BLaER1 treated with 17β-estradiol and CSF1 and Interleukin-3, amounts not matched to agents 10 nM and 100 nM (cell line): Measurements from ENCODE around the gene HLCS.

Experiments
- H3K27ac ChIP-seq, 11 experiments: shearing (Covaris generic); formaldehyde crosslinking; 2 replicates each; pipeline ENCODE4 v1.8.1; 2022
- H3K27me3 ChIP-seq, 11 experiments: shearing (Covaris generic); formaldehyde crosslinking; 2 replicates each; pipeline ENCODE4 v1.8.1; 2022
- H3K36me3 ChIP-seq, 11 experiments: shearing (Covaris generic); formaldehyde crosslinking; 2 replicates each; pipeline ENCODE4 v1.8.1; 2022
- H3K4me1 ChIP-seq, 10 experiments: shearing (Covaris generic); formaldehyde crosslinking; 2 replicates each; pipeline ENCODE4 v1.8.1; 2022
- H3K4me2 ChIP-seq, 11 experiments: shearing (Covaris generic); formaldehyde crosslinking; 2 replicates each; pipeline ENCODE4 v1.8.1; 2022
- H3K4me3 ChIP-seq, 10 experiments: shearing (Covaris generic); formaldehyde crosslinking; 2 replicates each; pipeline ENCODE4 v1.8.1; 2022
- H3K9ac ChIP-seq, 11 experiments: shearing (Covaris generic); formaldehyde crosslinking; 2 replicates each; pipeline ENCODE4 v1.8.1; 2022
- H3K9me3 ChIP-seq, 11 experiments: shearing (Covaris generic); formaldehyde crosslinking; replicated peaks in 1 of 11; 2 replicates each; pipeline ENCODE4 v1.8.1; 2022
- H4K20me1 ChIP-seq, 11 experiments: shearing (Covaris generic); formaldehyde crosslinking; 2 replicates each; pipeline ENCODE4 v1.8.1; 2022
- Cebpa-rat ChIP-seq, 11 experiments: shearing (Covaris generic); IDR thresholded peaks; 2 replicates each; pipeline ENCODE4 v1.8.1; 2022

The HLCS gene

GRCh38 chr21:36988536-36988935 lies 22.1 kb upstream of the HLCS start:
- Histone ChIP-seq H3K4me2 (no peak overlapping the region), H3K9me3 (no peaks in the 10 kb centered on the region), H3K4me1 (peaks cover 0 to 14% (median 8%) of the 10 kb centered on the region in 10 experiments; a peak in 15 of 20 replicates), H3K9ac (no peak overlapping the region), H3K27me3 (no peaks in the 10 kb centered on the region), H4K20me1 (no peaks in the 10 kb centered on the region), H3K4me3 (no peak overlapping the region), H3K27ac (no peak overlapping the region), H3K36me3 (no peaks in the 10 kb centered on the region)
- no peak for TF ChIP-seq Cebpa-rat (IDR thresholded peaks at IDR 0.05)

GRCh38 chr21:36987845-36988244 lies 21.4 kb upstream of the HLCS start:
- Histone ChIP-seq H3K4me2 (no peak overlapping the region), H3K9me3 (no peaks in the 10 kb centered on the region), H4K20me1 (no peaks in the 10 kb centered on the region), H3K4me1 (peaks cover 0 to 14% (median 8%) of the 10 kb centered on the region in 10 experiments; a peak in 15 of 20 replicates), H3K9ac (no peak overlapping the region), H3K27ac (no peak overlapping the region), H3K36me3 (no peaks in the 10 kb centered on the region), H3K4me3 (no peak overlapping the region), H3K27me3 (no peaks in the 10 kb centered on the region)
- no peak for TF ChIP-seq Cebpa-rat (IDR thresholded peaks at IDR 0.05)

- H3K27me3 ChIP-seq, result peaks cover 1 to 13% (median 10%) of the 10 kb centered on the region in 11 experiments; a peak in 20 of 22 replicates
- H3K4me3 ChIP-seq, result no peak overlapping the region
- no peak overlapping the region for H3K9ac ChIP-seq
- no peaks in the 10 kb centered on the region for H3K36me3 ChIP-seq
- H3K4me1 ChIP-seq, result peaks cover 4 to 21% (median 12%) of the 10 kb centered on the region in 10 experiments
- H3K9me3 ChIP-seq, result no peaks in the 10 kb centered on the region
- H3K4me2 ChIP-seq, result no peak overlapping the region
- H3K27ac ChIP-seq, result no peak overlapping the region
- H4K20me1 ChIP-seq, result 0 out of 22 replicates have a peak, but pooled peaks cover 0 to 2% (median 0%) of the 10 kb centered on the region in 11 experiments
- TF ChIP-seq Cebpa-rat (IDR thresholded peaks at IDR 0.05), result no peak
These were observed 19.5 kb upstream of the HLCS start for GRCh38 chr21:36985751-36986594.

GRCh38 chr21:36981977-36982700 lies 15.7 kb upstream of the HLCS start:
- H4K20me1 ChIP-seq, result peaks cover 0 to 18% (median 0%) of the 10 kb centered on the region in 11 experiments; a peak in 2 of 22 replicates
- H3K4me1 ChIP-seq, result peaks cover 20 to 42% (median 36%) of the 10 kb centered on the region in 10 experiments
- H3K9ac ChIP-seq, result no peak overlapping the region
- H3K4me3 ChIP-seq, result no peak overlapping the region
- peaks cover 15 to 30% (median 25%) of the 10 kb centered on the region in 11 experiments for H3K27me3 ChIP-seq
- TF ChIP-seq Cebpa-rat (IDR thresholded peaks at IDR 0.05), result no peak
- no peak overlapping the region for H3K4me2 ChIP-seq
- H3K27ac ChIP-seq, result no peak overlapping the region
- H3K36me3 ChIP-seq, result no peaks in the 10 kb centered on the region
- no peaks in the 10 kb centered on the region for H3K9me3 ChIP-seq

GRCh38 chr21:36981049-36981391 lies 14.6 kb upstream of the HLCS start:
- peak overlapping the region in 1 of 11 experiments; percentile 11; a peak in 1 of 22 replicates for H3K27ac ChIP-seq
- peaks cover 31 to 43% (median 37%) of the 10 kb centered on the region in 10 experiments for H3K4me1 ChIP-seq
- H3K36me3 ChIP-seq, result no peaks in the 10 kb centered on the region
- H4K20me1 ChIP-seq, result peaks cover 0 to 18% (median 0%) of the 10 kb centered on the region in 11 experiments; a peak in 2 of 22 replicates
- no peak for TF ChIP-seq Cebpa-rat (IDR thresholded peaks at IDR 0.05)
- H3K9me3 ChIP-seq, result no peaks in the 10 kb centered on the region
- H3K4me2 ChIP-seq, result peak overlapping the region; percentile 79 to 98 (median 94)
- peak overlapping the region in 9 of 11 experiments; percentile 40 to 75 (median 59); a peak in 14 of 22 replicates for H3K9ac ChIP-seq
- H3K27me3 ChIP-seq, result peaks cover 15 to 30% (median 25%) of the 10 kb centered on the region in 11 experiments
- H3K4me3 ChIP-seq, result peak overlapping the region; percentile 47 to 70 (median 55); a peak in 16 of 20 replicates

- Histone ChIP-seq H3K27me3 (peaks cover 15 to 30% (median 25%) of the 10 kb centered on the region in 11 experiments), H4K20me1 (peaks cover 0 to 18% (median 0%) of the 10 kb centered on the region in 11 experiments; a peak in 2 of 22 replicates), H3K9ac (peak overlapping the region; percentile 14 to 75 (median 57); a peak in 19 of 22 replicates), H3K9me3 (no peaks in the 10 kb centered on the region), H3K36me3 (no peaks in the 10 kb centered on the region), H3K4me1 (peaks cover 31 to 43% (median 37%) of the 10 kb centered on the region in 10 experiments), H3K4me2 (peak overlapping the region; percentile 79 to 98 (median 94)), H3K4me3 (peak overlapping the region; percentile 47 to 70 (median 55)), H3K27ac (peak overlapping the region in 1 of 11 experiments; percentile 11; a peak in 1 of 22 replicates)
- no peak for TF ChIP-seq Cebpa-rat (IDR thresholded peaks at IDR 0.05)
These were observed 14.0 kb upstream of the HLCS start for GRCh38 chr21:36980280-36981048.

GRCh38 chr21:36976882-36977651 lies 10.6 kb upstream of the HLCS start:
- H3K27ac ChIP-seq, result peak overlapping the region in 4 of 11 experiments; percentile 27 to 53 (median 38); a peak in 6 of 22 replicates
- no peak overlapping the region for H3K4me3 ChIP-seq
- H3K9ac ChIP-seq, result 0 out of 22 replicates have a peak overlapping the region, but pooled peaks of 1 of the 11 experiments have one; percentile 23
- H3K27me3 ChIP-seq, result peaks cover 15 to 28% (median 25%) of the 10 kb centered on the region in 11 experiments
- H4K20me1 ChIP-seq, result peaks cover 0 to 18% (median 0%) of the 10 kb centered on the region in 11 experiments; a peak in 2 of 22 replicates
- no peaks in the 10 kb centered on the region for H3K9me3 ChIP-seq
- H3K4me1 ChIP-seq, result peaks cover 31 to 43% (median 37%) of the 10 kb centered on the region in 10 experiments
- TF ChIP-seq Cebpa-rat (IDR thresholded peaks at IDR 0.05), result no peak
- H3K4me2 ChIP-seq, result peak overlapping the region in 10 of 11 experiments; percentile 6 to 73 (median 58); a peak in 16 of 22 replicates
- H3K36me3 ChIP-seq, result no peaks in the 10 kb centered on the region
